Lung microvascular endothelial cell (primary cell): ENCODE results near the gene ARHGAP45. TPM values are rescaled to one million over a fixed set of nuclear protein-coding genes. Genes with fewer than 3 reads are reported as not detected.
"Not testable (repeated sequence)": the region's sequence is repeated elsewhere in the genome, so short reads cannot be mapped to it uniquely, and the experiment has no call there.

Experiments used
- DNase-seq, 2 donors: peaks; one replicate each; pipeline versions ENCODE4 v3.0.0 to v3.0.0-alpha.2; 2010; ENCODE audit warnings: low read depth in 2 of 2
- total RNA-seq: library from RNA; depleted of rRNA; stranded (reverse); fragments of >200 nt; gene quantifications from 2 replicates; pipeline ENCODE4 v1.2.1, GENCODE V29; 2014

ARHGAP45 gene
- total RNA-seq, 1 donor from 2014 or later: 17.7 TPM

GRCh38 chr19:1104311-1105007 is 37.5 kb downstream of the ARHGAP45 start:
- peak; percentile 84 to 85 for DNase-seq

GRCh38 chr19:1105008-1105872 is 38.3 kb downstream of the ARHGAP45 start:
- peak; percentile 57 to 63 for DNase-seq

GRCh38 chr19:1105873-1106840 is 39.2 kb downstream of the ARHGAP45 start:
- DNase-seq: no peak

GRCh38 chr19:1106841-1107660 is 40.1 kb downstream of the ARHGAP45 start:
- peak in 1 of 2 donors; percentile 46 for DNase-seq

GRCh38 chr19:1107661-1108261 is 40.8 kb downstream of the ARHGAP45 start:
- no peak for DNase-seq

- DNase-seq: no peak
Observed at GRCh38 chr19:1108291-1109031, 41.5 kb downstream of the ARHGAP45 start.

- no peak for DNase-seq
Observed at GRCh38 chr19:1109032-1109551, 42.1 kb downstream of the ARHGAP45 start.

GRCh38 chr19:1109697-1110671 is 43.0 kb downstream of the ARHGAP45 start:
- DNase-seq: no peak

- no peak for DNase-seq
Observed at GRCh38 chr19:1110809-1111640, 44.1 kb downstream of the ARHGAP45 start.

- no peak for DNase-seq
Observed at GRCh38 chr19:1111641-1112267, 44.8 kb downstream of the ARHGAP45 start.

- no peak for DNase-seq
Observed at GRCh38 chr19:1112268-1113029, 45.5 kb downstream of the ARHGAP45 start.

- peak; percentile 96 to 98 for DNase-seq
Observed at GRCh38 chr19:1113030-1113985, 46.3 kb downstream of the ARHGAP45 start.

GRCh38 chr19:1113986-1114483 is 47.1 kb downstream of the ARHGAP45 start:
- DNase-seq: no peak

GRCh38 chr19:1114728-1115127 is 47.8 kb downstream of the ARHGAP45 start:
- DNase-seq: not testable (repeated sequence)
